H1 (cell line): ENCODE measurements around the gene KLHL26. TPM values are rescaled to one million over a fixed set of nuclear protein-coding genes. Genes with fewer than 3 reads are reported as not detected.

Experiments
- CTCF ChIA-PET: fragments of 300-600 bp; sonication (Branson Sonifier 250); formaldehyde crosslinking; loops from one replicate; lab custom pipeline; 2021; ENCODE audit not compliant: partially characterized antibody; lab: Charles Lee
- POLR2A ChIA-PET: fragments of 300-600 bp; sonication (Branson Sonifier 250); formaldehyde crosslinking; loops from one replicate; lab custom pipeline; 2021; ENCODE audit warnings: inconsistent platforms; ENCODE audit not compliant: partially characterized antibody; lab: Charles Lee
- DNase-seq, 2 experiments: peaks; one replicate each; pipeline versions ENCODE4 v3.0.0 to v3.0.0-alpha.2; 2010 to 2022; ENCODE audit warnings: low spot score in 2 of 2, low read depth in 1 of 2, mixed read lengths in 1 of 2
- FAIRE-seq: peaks from 2 replicates; lab custom pipeline; 2011; peaks lifted over from hg19 to GRCh38; lab: Jason Lieb, UNC
- H2AFZ ChIP-seq: 2 replicates; pipeline ENCODE4 v1.8.1; 2012; ENCODE audit warnings: low read length, inconsistent platforms
- H2AK5ac ChIP-seq: 2 replicates; pipeline ENCODE4 v1.6.1; 2013; ENCODE audit warnings: low read depth, low read length
- H2BK120ac ChIP-seq: replicated peaks from 2 replicates; pipeline ENCODE3; 2013; ENCODE audit warnings: low read depth, low read length, inconsistent platforms
- H2BK12ac ChIP-seq: 2 replicates; pipeline ENCODE4 v1.6.1; 2013; ENCODE audit warnings: low read depth, low read length
- H2BK15ac ChIP-seq: 2 replicates; pipeline ENCODE4 v1.6.1; 2013; ENCODE audit warnings: low read length
- H2BK20ac ChIP-seq: 2 replicates; pipeline ENCODE4 v1.6.1; 2013; ENCODE audit warnings: low read length
- H2BK5ac ChIP-seq: 2 replicates; pipeline ENCODE4 v1.6.1; 2013; ENCODE audit warnings: low read depth, low read length
- H3K14ac ChIP-seq: 2 replicates; pipeline ENCODE4 v1.6.1; 2013; ENCODE audit warnings: inconsistent platforms; ENCODE audit not compliant: insufficient read length
- H3K18ac ChIP-seq: 2 replicates; pipeline ENCODE4 v1.6.1; 2013; ENCODE audit warnings: low read length; ENCODE audit errors: extremely low read depth
- H3K23ac ChIP-seq: 2 replicates; pipeline ENCODE4 v1.6.1; 2013; ENCODE audit warnings: inconsistent platforms; ENCODE audit not compliant: insufficient read length
- H3K23me2 ChIP-seq: 2 replicates; pipeline ENCODE4 v1.6.1; 2013; ENCODE audit warnings: low read depth, low read length
- H3K27ac ChIP-seq: 2 replicates; pipeline ENCODE4 v1.6.1; 2011; ENCODE audit warnings: low read depth, low read length, inconsistent platforms
- H3K27me3 ChIP-seq, 4 experiments: replicated peaks in 1 of 4; 1 replicate in 1 of 4; 2 replicates in 3 of 4; pipeline versions ENCODE4 v1.6.1 to v1.8.1; 2011 to 2013; ENCODE audit warnings: low read length in 3 of 4, mild to moderate bottlenecking in 3 of 4, inconsistent platforms in 2 of 4, mixed read lengths in 2 of 4, moderate library complexity in 1 of 4; ENCODE audit not compliant: control insufficient read depth in 3 of 4, insufficient read depth in 3 of 4; ENCODE audit errors: extremely low read depth in 1 of 4
- H3K36me3 ChIP-seq, 4 experiments: 2 replicates each; pipeline versions ENCODE4 v1.6.1 to v1.8.1; 2011 to 2013; ENCODE audit warnings: mild to moderate bottlenecking in 4 of 4, low read length in 3 of 4, moderate library complexity in 2 of 4, control low read depth in 1 of 4, inconsistent platforms in 1 of 4; ENCODE audit not compliant: insufficient read depth in 4 of 4, control insufficient read depth in 2 of 4
- H3K4ac ChIP-seq: replicated peaks from 2 replicates; pipeline ENCODE3; 2013; ENCODE audit warnings: low read length, low read depth, mixed read lengths, inconsistent platforms; ENCODE audit not compliant: insufficient read length
- H3K4me1 ChIP-seq, 4 experiments: replicated peaks in 1 of 4; 1 replicate in 1 of 4; 2 replicates in 3 of 4; pipeline versions ENCODE4 v1.6.1 to v1.8.1; 2011 to 2013; ENCODE audit warnings: low read length in 3 of 4, inconsistent platforms in 2 of 4, mixed read lengths in 1 of 4; ENCODE audit not compliant: insufficient read depth in 4 of 4, control insufficient read depth in 3 of 4
- H3K4me2 ChIP-seq, 2 experiments: 2 replicates each; pipeline versions ENCODE4 v1.6.1 to v1.8.1; 2011 to 2013; ENCODE audit warnings: low read depth in 2 of 2, low read length in 2 of 2, control low read depth in 1 of 2, inconsistent platforms in 1 of 2, mild to moderate bottlenecking in 1 of 2; ENCODE audit not compliant: insufficient read depth in 1 of 2
- H3K4me3 ChIP-seq, 4 experiments: fragments of 200-600, 300-600 bp in 1 of 4; sonication (generic), shearing (Covaris generic), sonication (Bioruptor Twin) in 1 of 4; 2 replicates each; pipeline versions ENCODE4 v1.5.1 to v1.8.1; 2011 to 2016; ENCODE audit warnings: low read length in 4 of 4, low read depth in 3 of 4, control low read depth in 2 of 4, inconsistent platforms in 2 of 4, mild to moderate bottlenecking in 2 of 4, mixed read lengths in 1 of 4, moderate library complexity in 1 of 4; ENCODE audit not compliant: insufficient read depth in 2 of 4; ENCODE audit errors: extremely low read depth in 1 of 4
- H3K56ac ChIP-seq: replicated peaks from 2 replicates; pipeline ENCODE3; 2013; ENCODE audit warnings: low read depth, mild to moderate bottlenecking, mixed read lengths, low read length, inconsistent platforms; ENCODE audit not compliant: insufficient read length
- H3K79me1 ChIP-seq: 2 replicates; pipeline ENCODE4 v1.6.1; 2013; ENCODE audit warnings: low read depth, low read length, control low read depth
- H3K79me2 ChIP-seq, 2 experiments: 2 replicates each; pipeline versions ENCODE4 v1.6.1 to v1.8.1; 2012 to 2013; ENCODE audit warnings: low read length in 2 of 2, mild to moderate bottlenecking in 2 of 2, inconsistent platforms in 1 of 2; ENCODE audit not compliant: insufficient read depth in 2 of 2, control insufficient read depth in 1 of 2
- H3K9ac ChIP-seq, 4 experiments: replicated peaks in 1 of 4; 1 replicate in 1 of 4; 2 replicates in 3 of 4; pipeline versions ENCODE4 v1.6.1 to v1.8.1; 2011 to 2013; ENCODE audit warnings: low read depth in 3 of 4, low read length in 3 of 4, control low read depth in 2 of 4, mild to moderate bottlenecking in 2 of 4, moderate library complexity in 2 of 4, inconsistent platforms in 1 of 4; ENCODE audit errors: extremely low read depth in 1 of 4
- H3K9me3 ChIP-seq, 2 experiments: 2 replicates each; pipeline versions ENCODE4 v1.6.1 to v1.8.1; 2012 to 2013; ENCODE audit warnings: mild to moderate bottlenecking in 2 of 2, moderate library complexity in 2 of 2, control low read depth in 1 of 2, inconsistent platforms in 1 of 2, low read depth in 1 of 2, low read length in 1 of 2, mixed read lengths in 1 of 2; ENCODE audit not compliant: insufficient read depth in 2 of 2
- H4K20me1 ChIP-seq, 2 experiments: replicated peaks in 1 of 2; 2 replicates each; pipeline versions ENCODE3 to v1.8.1; 2011 to 2013; ENCODE audit warnings: inconsistent platforms in 2 of 2, low read length in 2 of 2, mild to moderate bottlenecking in 1 of 2; ENCODE audit not compliant: insufficient read depth in 2 of 2, control insufficient read depth in 1 of 2
- H4K5ac ChIP-seq: 2 replicates; pipeline ENCODE4 v1.6.1; 2013; ENCODE audit warnings: low read length, low read depth, mixed read lengths, inconsistent platforms; ENCODE audit not compliant: insufficient read length
- H4K8ac ChIP-seq: 2 replicates; pipeline ENCODE4 v1.8.0; 2013; ENCODE audit warnings: mild to moderate bottlenecking, moderate library complexity, low read length, inconsistent platforms; ENCODE audit not compliant: insufficient read depth; ENCODE audit errors: extremely low read depth
- H4K91ac ChIP-seq: replicated peaks from 2 replicates; pipeline ENCODE3; 2013; ENCODE audit warnings: low read length, mixed read lengths, inconsistent platforms; ENCODE audit not compliant: insufficient read length
- SRF ChIP-seq: IDR thresholded peaks from 2 replicates; pipeline ENCODE4 v1.6.1; 2011; ENCODE audit warnings: mild to moderate bottlenecking, low read depth, low read length, moderate library complexity
- WGBS, 2 experiments: shearing (Covaris generic) in 1 of 2; methylation state at CpG; one replicate each; pipeline versions ENCODE4 v1.1.6 to v1.1.7; 2013 to 2015; ENCODE audit warnings: low lambda C conversion rate in 2 of 2, mixed read lengths in 2 of 2, inconsistent platforms in 1 of 2, low coverage in 1 of 2, missing lambda C conversion rate in 1 of 2; ENCODE audit not compliant: insufficient replicate concordance in 2 of 2, insufficient coverage in 1 of 2, insufficient read length in 1 of 2; ENCODE audit errors: extremely low coverage in 1 of 2, missing lambda C conversion rate in 1 of 2; 5-methylcytosine and 5-hydroxymethylcytosine counted together
- polyA plus RNA-seq, 7 experiments: library from polyadenylated mRNA; depleted of rRNA in 3 of 7; stranded (reverse) in 5 of 7; unstranded in 2 of 7; fragments of >200 nt in 5 of 7; fragments of 200-250 nt in 2 of 7; gene quantifications; 1 replicate in 5 of 7; 2 replicates in 1 of 7; 4 replicates in 1 of 7; pipeline versions ENCODE4 v1.2.1 to v1.2.3, GENCODE V29; 2011 to 2013; ENCODE audit warnings: missing spikeins in 2 of 7, mixed read lengths in 2 of 7
- total RNA-seq: library from RNA; stranded (reverse); fragmentation: NEBNext Ultra II Directional; extraction: Animal tissue kit (Norgen Biotek cat#: 25700); gene quantifications from 2 replicates; pipeline ENCODE4 v1.2.1, GENCODE V29; 2021

The KLHL26 gene
- total and polyA plus RNA-seq, 2 of the 8 experiments (the other 6 are each of a cell fraction or from before 2014, with no cell fraction given), result 2.2 to 8.8 TPM

- Histone ChIP-seq H2AK5ac (no peak overlapping the region), H3K36me3 (peaks cover 0 to 3% (median 0%) of the 10 kb centered on the region in 4 experiments; a peak in 1 of 8 replicates), H2BK15ac (no peak overlapping the region), H4K91ac (no peak overlapping the region), H3K14ac (no peak overlapping the region), H3K4me3 (no peak overlapping the region), H3K9me3 (no peaks in the 10 kb centered on the region), H4K20me1 (peaks cover 0 to 12% of the 10 kb centered on the region in 2 experiments), H3K9ac (no peak overlapping the region), H3K27ac (no peak overlapping the region), H3K56ac (no peak overlapping the region), H2BK20ac (no peak overlapping the region), H3K27me3 (peaks cover 29 to 43% (median 39%) of the 10 kb centered on the region in 4 experiments), H2BK120ac (no peak overlapping the region), H3K18ac (no peak overlapping the region), H3K4me1 (peaks cover 3 to 22% (median 16%) of the 10 kb centered on the region in 4 experiments), H3K4me2 (no peak overlapping the region), H2BK5ac (no peak overlapping the region), H2AFZ (no peak overlapping the region), H4K8ac (no peak overlapping the region), H3K79me2 (no peaks in the 10 kb centered on the region), H3K79me1 (no peaks in the 10 kb centered on the region), H3K23me2 (peaks cover 15% of the 10 kb centered on the region), H3K4ac (no peak overlapping the region), H2BK12ac (no peak overlapping the region), H3K23ac (no peak overlapping the region), H4K5ac (no peak overlapping the region)
- no peak for DNase-seq
- WGBS, 2 experiments, result 83% methylated on average over 3 of the region's 3 CpGs; no CpG with 5 or more reads in 1 of the 2 experiments
- CTCF ChIA-PET, result interaction anchor here (0.6 to 1.6 kb wide), 5 partner anchors 12 to 366 kb away, joined by 3 to 6 read pairs (median 3); no protein-coding TSS in a partner anchor
- no peak for FAIRE-seq
- TF ChIP-seq SRF, result no peak
- POLR2A ChIA-PET, result interaction anchor here (0.7 to 1.0 kb wide), 2 partner anchors 25 to 45 kb away, joined by 3 to 4 read pairs; no protein-coding TSS in a partner anchor
Measured at GRCh38 chr19:18616023-18616422, 20.8 kb upstream of the KLHL26 start.
